ENCODE results near the gene PPP3CA.

DNA sequence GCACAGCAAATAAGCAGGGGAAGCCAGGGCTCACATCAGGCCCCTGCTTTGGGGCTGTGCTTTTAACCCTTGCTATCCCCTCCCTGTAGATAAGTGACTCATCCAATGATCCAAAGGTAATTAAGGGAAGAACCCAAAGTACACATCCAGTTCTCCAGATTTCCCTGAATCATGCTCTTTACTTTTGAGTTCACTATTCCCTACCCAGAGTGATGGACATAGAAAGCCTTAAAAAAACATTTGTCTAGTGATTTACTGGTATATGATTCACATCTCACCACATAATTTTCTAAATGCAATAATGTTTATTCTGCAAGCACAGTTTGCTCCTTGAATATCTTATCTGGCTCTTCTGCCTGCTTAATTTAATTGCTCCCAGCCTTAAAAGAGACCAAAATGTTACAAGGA is 136.2 kb downstream of the PPP3CA start:
- TF ChIP-seq POLR2AphosphoS5 (IDR thresholded peaks at IDR 0.05; ENCODE audit: borderline replicate concordance, low read depth, low read length) (no peak), EZH2 (IDR thresholded peaks at IDR 0.05) (no peak), FOXP2 (optimal IDR thresholded peaks at IDR 0.05; ENCODE audit: control extremely low read depth, extremely low read length, insufficient read depth) (no peak)

Measured in SK-N-MC (cell line).